HepG2 (cell line): ENCODE data around the gene KRT73. TPM values are rescaled to one million over a fixed set of nuclear protein-coding genes. Genes with fewer than 3 reads are reported as not detected.

Experiments used
- ATAC-seq: fragments of 200-7000 bp; cut with Tn5 transposase; 3 replicates; pipeline ENCODE4 v1.9.1; 2020; ENCODE audit warnings: mild to moderate bottlenecking, moderate library complexity
- BruUV-seq: library from RNA; stranded (reverse); fragments of 400-500 nt; replicated peaks from 2 replicates; lab custom pipeline; 2021; lab: Mats Ljungman, UMichigan
- CTCF ChIA-PET: fragments of 300-600 bp; formaldehyde crosslinking; extraction: SDS; loops from one replicate; lab custom pipeline; 2021; ENCODE audit warnings: low total read pairs, inconsistent platforms, low intra/inter-chr PET ratio; lab: Yijun Ruan, JAX
- POLR2A ChIA-PET: fragments of 350-600 bp; sonication (Branson Sonifier 250); formaldehyde crosslinking; loops from one replicate; lab custom pipeline; 2020; ENCODE audit warnings: antibody characterized with exemption, inconsistent platforms; lab: Yijun Ruan, JAX
- DNase-seq: peaks from one replicate; pipeline ENCODE4 v3.0.0-alpha.2; 2015; ENCODE audit warnings: low spot score
- FAIRE-seq: peaks from 3 replicates; lab custom pipeline; 2011; peaks lifted over from hg19 to GRCh38; lab: Jason Lieb, UNC
- H2AFZ ChIP-seq: one replicate; pipeline ENCODE4 v1.6.1; 2011; ENCODE audit warnings: low read length, inconsistent platforms
- H3K27ac ChIP-seq: fragments of 300-600 bp; 3 replicates; pipeline ENCODE4 v1.8.0; 2011; ENCODE audit warnings: mixed run types, mild to moderate bottlenecking, mixed read lengths, low read length, inconsistent platforms; ENCODE audit not compliant: insufficient read depth; ENCODE audit errors: extremely low read length
- H3K27me3 ChIP-seq, 2 experiments: fragments of 200-600 bp in 1 of 2; 2 replicates in 1 of 2; 3 replicates in 1 of 2; pipeline versions ENCODE4 v1.6.0 to v1.8.0; 2011; ENCODE audit warnings: low read length in 2 of 2, mild to moderate bottlenecking in 2 of 2, moderate library complexity in 2 of 2, inconsistent platforms in 1 of 2; ENCODE audit not compliant: insufficient read depth in 2 of 2, control insufficient read depth in 1 of 2
- H3K36me3 ChIP-seq, 2 experiments: fragments of 200-600 bp in 1 of 2; replicated peaks in 1 of 2; 2 replicates in 1 of 2; 3 replicates in 1 of 2; pipeline versions ENCODE4 v1.5.1 to v1.8.0; 2011; ENCODE audit warnings: low read length in 2 of 2, inconsistent platforms in 1 of 2; ENCODE audit not compliant: insufficient read depth in 2 of 2, control insufficient read depth in 1 of 2
- H3K4me1 ChIP-seq: 2 replicates; pipeline ENCODE4 v1.5.1; 2012; ENCODE audit warnings: low read length, inconsistent platforms; ENCODE audit not compliant: insufficient read depth
- H3K4me2 ChIP-seq: 2 replicates; pipeline ENCODE4 v1.6.0; 2011; ENCODE audit warnings: low read depth, low read length, inconsistent platforms
- H3K4me3 ChIP-seq, 3 experiments: fragments of 200-600 bp in 1 of 3; sonication (generic), shearing (Covaris generic) in 1 of 3; replicated peaks in 1 of 3; 2 replicates each; pipeline ENCODE4 v1.5.1; 2011 to 2016; ENCODE audit warnings: low read length in 3 of 3, inconsistent platforms in 2 of 3, low read depth in 2 of 3, mild to moderate bottlenecking in 2 of 3, control low read depth in 1 of 3, mixed read lengths in 1 of 3; ENCODE audit not compliant: insufficient read depth in 1 of 3
- H3K79me2 ChIP-seq: one replicate; pipeline ENCODE4 v1.6.1; 2011; ENCODE audit warnings: low read length, inconsistent platforms; ENCODE audit not compliant: insufficient read depth
- H3K9ac ChIP-seq: 2 replicates; pipeline ENCODE4 v1.6.0; 2011; ENCODE audit warnings: mild to moderate bottlenecking, low read depth, low read length, inconsistent platforms; ENCODE audit not compliant: insufficient read depth
- H3K9me3 ChIP-seq: 2 replicates; pipeline ENCODE4 v1.5.1; 2012; ENCODE audit warnings: mild to moderate bottlenecking, low read length
- H4K20me1 ChIP-seq: 2 replicates; pipeline ENCODE4 v1.6.0; 2011; ENCODE audit warnings: inconsistent platforms, mild to moderate bottlenecking, low read length, moderate library complexity; ENCODE audit not compliant: insufficient read depth
- ATF6 ChIP-seq: sonication (generic); formaldehyde crosslinking; conservative IDR thresholded peaks from 2 replicates; pipeline ENCODE4 v1.4.0; 2020; ENCODE audit warnings: missing genetic modification reagents
- GLI4 ChIP-seq: sonication (generic); formaldehyde crosslinking; IDR thresholded peaks from 2 replicates; pipeline ENCODE4 v1.5.1; 2020; ENCODE audit warnings: missing genetic modification reagents, mild to moderate bottlenecking, moderate library complexity, borderline replicate concordance
- MZF1 ChIP-seq: sonication (generic); formaldehyde crosslinking; IDR thresholded peaks from 2 replicates; pipeline ENCODE4 v1.8.1; 2023; ENCODE audit warnings: mild to moderate bottlenecking, missing genetic modification reagents, borderline replicate concordance
- NBN ChIP-seq: fragments of 450-650 bp; conservative IDR thresholded peaks from 2 replicates; pipeline ENCODE4 v1.6.1; 2017
- NFIC ChIP-seq: IDR thresholded peaks from 2 replicates; pipeline ENCODE4 v1.6.1; 2012; ENCODE audit warnings: mild to moderate bottlenecking, low read length, inconsistent platforms
- RERE ChIP-seq: IDR thresholded peaks from 2 replicates; pipeline ENCODE4 v1.6.1; 2016; ENCODE audit warnings: low read depth, missing genetic modification reagents, missing compliant biosample characterization
- ZNF275 ChIP-seq: sonication (generic); formaldehyde crosslinking; IDR thresholded peaks from 2 replicates; pipeline ENCODE4 v1.8.0; 2022; ENCODE audit warnings: missing genetic modification reagents, mild to moderate bottlenecking, inconsistent platforms, borderline replicate concordance
- ZNF292 ChIP-seq: sonication (generic); formaldehyde crosslinking; IDR thresholded peaks from 2 replicates; pipeline ENCODE4 v1.8.1; 2022; ENCODE audit warnings: mild to moderate bottlenecking, low read depth, missing genetic modification reagents, borderline replicate concordance
- ZNF367 ChIP-seq: sonication (generic); formaldehyde crosslinking; IDR thresholded peaks from 2 replicates; pipeline ENCODE4 v1.4.0; 2020; ENCODE audit warnings: missing genetic modification reagents, borderline replicate concordance
- ZNF484 ChIP-seq: sonication (generic); formaldehyde crosslinking; IDR thresholded peaks from 2 replicates; pipeline ENCODE4 v1.5.1; 2020; ENCODE audit warnings: mild to moderate bottlenecking, low read depth, missing genetic modification reagents, borderline replicate concordance
- ZNF580 ChIP-seq: IDR thresholded peaks from 2 replicates; pipeline ENCODE4 v1.6.1; 2016; ENCODE audit warnings: low read depth, borderline replicate concordance
- ZNF691 ChIP-seq: sonication (generic); formaldehyde crosslinking; IDR thresholded peaks from 2 replicates; pipeline ENCODE4 v1.4.0; 2020; ENCODE audit warnings: missing genetic modification reagents, low read depth, mild to moderate bottlenecking, borderline replicate concordance
- ZNF746 ChIP-seq: sonication (generic); formaldehyde crosslinking; IDR thresholded peaks from 2 replicates; pipeline ENCODE4 v1.8.0; 2022; ENCODE audit warnings: mild to moderate bottlenecking, missing genetic modification reagents
- WGBS: methylation state at CpG from one replicate; pipeline ENCODE4 v1.1.6; 2017; ENCODE audit warnings: low lambda C conversion rate; 5-methylcytosine and 5-hydroxymethylcytosine counted together
- in situ Hi-C: cut with HindIII; loops from 2 replicates; pipeline ENCODE4 v1.10.0; 2017; ENCODE audit warnings: low pct_unique_long_range_greater_than_20kb; ENCODE audit not compliant: extremely low pct_ligation_motif_present
- intact Hi-C: fragments of 100-400 bp; cut with micrococcal nuclease; formaldehyde crosslinking; loops from one replicate; pipeline ENCODE4 v1.10.0; 2022; ENCODE audit not compliant: unreplicated experiment
- polyA plus RNA-seq, 8 experiments: library from polyadenylated mRNA; depleted of rRNA in 3 of 8; stranded (reverse) in 7 of 8; unstranded in 1 of 8; fragments of >200 nt; fragmentation: Illumina TruSeq in 4 of 8; extraction: Trizol in 4 of 8; gene quantifications; 2 replicates each; pipeline versions ENCODE4 v1.2.1 to v1.2.3, GENCODE V29; 2011 to 2016; ENCODE audit warnings: low read depth in 4 of 8, missing spikeins in 1 of 8, mixed read lengths in 1 of 8; ENCODE audit not compliant: insufficient read depth in 1 of 8
- total RNA-seq, 5 experiments: library from RNA; depleted of rRNA; stranded (reverse); fragments of >200 nt; fragmentation: Illumina TruSeq; extraction: Trizol; gene quantifications; 2 replicates each; pipeline ENCODE4 v1.2.3, GENCODE V29; 2016; ENCODE audit warnings: low read depth in 1 of 5

Gene KRT73
- total and polyA plus RNA-seq, 2 of the 13 experiments (the other 11 are each of a cell fraction or from before 2014, with no cell fraction given) = not detected

GRCh38 chr12:52585066-52585465 lies 33.3 kb downstream of the KRT73 start:
- Histone ChIP-seq H3K27me3 (peaks cover 5 to 32% of the 10 kb centered on the region in 2 experiments; a peak in 3 of 5 replicates), H3K9me3 (no peaks in the 10 kb centered on the region), H3K9ac (no peak overlapping the region), H3K27ac (no peak overlapping the region), H3K36me3 (no peaks in the 10 kb centered on the region), H3K4me1 (no peaks in the 10 kb centered on the region), H3K79me2 (no peaks in the 10 kb centered on the region), H3K4me2 (no peak overlapping the region), H2AFZ (no peak overlapping the region), H3K4me3 (no peak overlapping the region), H4K20me1 (no peaks in the 10 kb centered on the region)
- ATAC-seq (no peak), DNase-seq (no peak), FAIRE-seq (no peak)
- ChIA-PET CTCF (interaction anchor here (2.5 kb wide), 1 partner anchor 396 kb away, joined by 15 read pairs; no protein-coding TSS in a partner anchor), POLR2A (no interaction called here)
- whole genome bisulfite sequencing = 3% methylated on average over 3 of the region's 3 CpGs
- in situ Hi-C loops = loop anchor here (10.0 kb wide), 1 partner anchor 400 kb away; no protein-coding TSS in a partner anchor
- intact Hi-C loops = no loop called here
- no TSS peak for BruUV-seq
- no peak for TF ChIP-seq ZNF275 (CRISPR knock-in tag)
- no peak for TF ChIP-seq MZF1
- no peak for TF ChIP-seq NBN
- no peak for TF ChIP-seq ZNF580
- no peak for TF ChIP-seq ZNF746 (CRISPR knock-in tag)
- no peak for TF ChIP-seq NFIC
- no peak for TF ChIP-seq ZNF484 (CRISPR knock-in tag)
- no peak for TF ChIP-seq RERE (CRISPR knock-in tag)
- TF ChIP-seq ZNF292 (CRISPR knock-in tag) = no peak
- no peak for TF ChIP-seq ZNF691 (CRISPR knock-in tag)
- TF ChIP-seq GLI4 (CRISPR knock-in tag) = no peak
- no peak for TF ChIP-seq ZNF367 (CRISPR knock-in tag)
- TF ChIP-seq ATF6 (CRISPR knock-in tag) = no peak
